Esophagus squamous epithelium (tissue), 4 donors: ENCODE data around the gene AP3D1.

Experiments used
- CTCF ChIP-seq, 6 experiments: fragments of 450-650 bp in 4 of 6; fragments of 200-600 bp in 2 of 6; sonication (generic) in 2 of 6; IDR thresholded peaks; one replicate each; pipeline ENCODE4 v1.5.1; 2016 to 2019; ENCODE audit warnings: antibody characterized with exemption in 6 of 6, mild to moderate bottlenecking in 4 of 6, moderate library complexity in 4 of 6
- POLR2A ChIP-seq, 4 donors: fragments of 450-650 bp; IDR thresholded peaks; one replicate each; pipeline ENCODE4 v1.6.1; 2017; ENCODE audit warnings: antibody characterized with exemption in 4 of 4, mild to moderate bottlenecking in 4 of 4, moderate library complexity in 3 of 4

- TF ChIP-seq CTCF (IDR thresholded peaks at IDR 0.05) (no peak), POLR2A (IDR thresholded peaks at IDR 0.05) (no peak)
Measured at GRCh38 chr19:2180881-2181632, 29.7 kb upstream of the AP3D1 start.
